T follicular helper cell (primary cell): Measurements from ENCODE around the gene LANCL1.

Experiments
- DNase-seq: peaks from one replicate; pipeline ENCODE4 v3.0.0-alpha.2; 2020; ENCODE audit warnings: low read depth

Gene LANCL1

GRCh38 chr2:210389856-210390255, 86.7 kb downstream of the LANCL1 start:
- DNase-seq, result no peak

- no peak for DNase-seq
Measured at GRCh38 chr2:210388148-210388547, 88.4 kb downstream of the LANCL1 start.

- DNase-seq, result no peak
Measured at GRCh38 chr2:210387074-210387473, 89.5 kb downstream of the LANCL1 start.
